ENCODE results near the gene CPED1.
"Not testable (repeated sequence)": the region's sequence is repeated elsewhere in the genome, so short reads cannot be mapped to it uniquely, and the experiment has no call there.

The CPED1 gene

DNA sequence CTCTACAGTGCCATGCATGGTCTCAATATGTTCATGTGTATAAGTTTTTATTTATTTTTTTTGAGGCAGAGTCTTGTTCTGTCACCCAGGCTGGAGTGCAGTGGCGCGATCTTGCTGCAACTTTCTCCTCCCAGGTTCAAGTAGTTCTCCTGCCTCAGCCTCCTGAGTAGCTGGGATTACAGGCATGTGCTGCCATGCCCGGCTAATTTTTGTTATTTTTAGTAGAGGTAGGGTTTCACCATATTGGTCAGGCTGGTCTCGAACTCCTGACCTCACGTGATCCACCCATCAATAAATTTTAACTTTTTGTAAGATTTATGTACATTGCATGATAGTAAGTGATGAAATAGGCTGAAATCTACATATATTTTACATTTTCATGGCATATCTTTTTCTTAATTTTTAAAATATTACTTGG, 86.9 kb downstream of the CPED1 start:
- in situ Hi-C loops (cut with HindIII; ENCODE audit: low pct_ligation_motif_present, low pct_unique_long_range_greater_than_20kb, low sequenced_read_pairs) = loop anchor here (25.0 kb wide), 1 partner anchor 88 kb away; the partner anchor contains the start of gene CPED1
- DNase-seq = not testable (repeated sequence)

DNA sequence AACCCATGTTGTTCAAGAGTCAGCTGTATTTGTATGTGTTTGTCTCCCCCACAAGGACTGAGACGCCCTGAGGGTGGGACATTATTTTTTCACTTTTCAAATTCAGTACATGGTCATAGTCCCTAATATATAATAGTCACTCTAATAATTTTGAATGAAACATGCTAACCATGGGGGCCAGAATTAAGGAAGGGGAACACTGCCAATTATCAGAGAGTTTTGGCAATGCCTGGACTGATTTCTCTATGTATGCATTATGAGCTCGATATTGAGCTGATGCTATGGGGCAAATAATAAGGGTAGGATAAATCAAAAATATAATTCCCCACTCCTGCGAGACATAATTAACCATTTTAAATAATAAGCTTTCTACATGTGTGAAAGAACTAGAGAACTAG, 87.4 kb downstream of the CPED1 start:
- DNase-seq = no peak
- in situ Hi-C loops (cut with HindIII; ENCODE audit: low pct_ligation_motif_present, low pct_unique_long_range_greater_than_20kb, low sequenced_read_pairs) = loop anchor here (25.0 kb wide), 1 partner anchor 89 kb away; the partner anchor contains the start of gene CPED1

DNA sequence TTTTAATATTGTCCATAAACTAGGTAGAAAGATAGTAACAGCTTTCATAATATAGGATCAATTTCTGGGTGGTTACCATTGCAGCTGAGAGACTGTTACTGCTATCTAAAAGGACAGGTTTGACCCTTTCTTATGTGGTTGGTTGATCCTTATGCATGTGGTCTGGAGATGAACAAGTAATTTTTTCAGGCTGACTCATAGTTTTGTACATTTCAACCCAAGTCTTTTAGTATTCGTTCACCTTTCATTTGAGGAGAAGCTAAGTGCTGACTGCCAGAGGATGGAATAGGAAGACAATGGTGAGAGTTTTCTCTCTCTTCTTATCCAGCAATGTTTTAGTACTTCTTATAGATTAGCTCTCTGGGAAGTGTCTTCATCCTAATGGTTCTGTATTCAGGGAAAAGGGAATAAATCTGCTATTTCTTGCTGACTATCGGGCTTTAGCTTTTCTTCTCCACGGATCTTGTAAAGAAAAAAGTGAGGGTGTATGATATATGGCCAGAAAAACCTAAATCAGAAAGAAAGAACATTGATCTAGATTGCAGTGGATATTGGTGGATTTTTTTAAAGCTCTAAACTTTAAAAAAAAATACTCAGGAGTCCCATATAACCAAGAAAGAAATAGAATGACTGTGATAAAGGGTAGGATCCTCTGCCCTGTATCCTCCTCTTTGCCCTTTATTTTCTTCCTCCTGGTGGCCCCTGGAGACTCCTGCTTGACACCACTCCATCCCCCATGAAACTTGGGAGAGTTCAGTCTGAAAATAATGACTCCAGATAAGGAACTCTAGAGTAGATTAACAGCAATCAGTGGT, 88.0 kb downstream of the CPED1 start:
- peak; percentile 93 for DNase-seq
- in situ Hi-C loops (cut with HindIII; ENCODE audit: low pct_ligation_motif_present, low pct_unique_long_range_greater_than_20kb, low sequenced_read_pairs) = loop anchor here (25.0 kb wide), 1 partner anchor 89 kb away; the partner anchor contains the start of gene CPED1

DNA sequence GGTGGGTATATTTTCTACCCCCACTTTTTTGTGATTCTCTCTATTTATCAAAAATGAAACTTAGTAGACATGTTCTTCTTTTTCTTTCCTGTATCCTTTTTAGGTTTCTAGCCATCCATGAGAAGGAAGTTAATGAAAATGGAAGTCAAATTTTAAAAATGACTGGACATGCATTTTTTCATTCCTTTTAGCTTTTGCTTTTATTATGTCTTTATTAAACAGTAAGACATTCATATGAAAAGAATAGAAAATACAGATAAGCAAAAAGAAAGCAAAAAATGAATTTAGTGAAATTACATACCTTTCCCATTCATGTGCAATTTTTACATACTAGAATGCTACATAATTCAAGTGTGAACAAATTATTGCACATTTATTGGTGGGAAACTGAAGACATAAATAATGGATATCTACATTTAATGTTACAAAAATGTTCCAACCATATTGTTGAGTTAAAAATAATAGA, 88.7 kb downstream of the CPED1 start:
- DNase-seq = no peak
- in situ Hi-C loops (cut with HindIII; ENCODE audit: low pct_ligation_motif_present, low pct_unique_long_range_greater_than_20kb, low sequenced_read_pairs) = loop anchor here (25.0 kb wide), 1 partner anchor 90 kb away; the partner anchor contains the start of gene CPED1

DNA sequence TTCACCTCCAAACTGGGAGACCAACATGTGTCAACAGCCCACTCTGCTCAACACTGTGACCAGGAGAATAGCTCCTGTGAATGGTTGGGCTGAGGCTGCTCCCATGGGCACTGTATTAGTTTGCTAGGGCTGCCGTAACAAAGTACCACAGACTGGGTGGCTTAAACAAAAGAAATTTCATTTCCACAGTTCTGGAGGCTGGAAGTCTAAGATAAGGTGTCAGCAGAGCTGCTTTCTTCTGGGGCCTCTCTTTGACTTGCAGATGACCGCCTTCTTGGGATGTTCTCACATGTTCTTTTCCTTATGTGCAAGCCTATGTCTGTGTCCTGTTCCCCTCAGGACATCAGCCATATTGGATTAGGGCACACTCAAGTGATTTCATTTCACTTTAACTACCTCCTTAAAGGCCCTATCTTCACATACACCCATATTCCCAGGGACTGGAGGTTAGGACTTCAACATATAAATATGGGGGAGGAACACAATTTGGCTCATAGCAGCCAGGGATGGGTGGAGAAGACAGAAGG, 90.3 kb downstream of the CPED1 start:
- in situ Hi-C loops (cut with HindIII; ENCODE audit: low pct_ligation_motif_present, low pct_unique_long_range_greater_than_20kb, low sequenced_read_pairs) = loop anchor here (25.0 kb wide), 1 partner anchor 91 kb away; the partner anchor contains the start of gene CPED1
- no peak for DNase-seq

DNA sequence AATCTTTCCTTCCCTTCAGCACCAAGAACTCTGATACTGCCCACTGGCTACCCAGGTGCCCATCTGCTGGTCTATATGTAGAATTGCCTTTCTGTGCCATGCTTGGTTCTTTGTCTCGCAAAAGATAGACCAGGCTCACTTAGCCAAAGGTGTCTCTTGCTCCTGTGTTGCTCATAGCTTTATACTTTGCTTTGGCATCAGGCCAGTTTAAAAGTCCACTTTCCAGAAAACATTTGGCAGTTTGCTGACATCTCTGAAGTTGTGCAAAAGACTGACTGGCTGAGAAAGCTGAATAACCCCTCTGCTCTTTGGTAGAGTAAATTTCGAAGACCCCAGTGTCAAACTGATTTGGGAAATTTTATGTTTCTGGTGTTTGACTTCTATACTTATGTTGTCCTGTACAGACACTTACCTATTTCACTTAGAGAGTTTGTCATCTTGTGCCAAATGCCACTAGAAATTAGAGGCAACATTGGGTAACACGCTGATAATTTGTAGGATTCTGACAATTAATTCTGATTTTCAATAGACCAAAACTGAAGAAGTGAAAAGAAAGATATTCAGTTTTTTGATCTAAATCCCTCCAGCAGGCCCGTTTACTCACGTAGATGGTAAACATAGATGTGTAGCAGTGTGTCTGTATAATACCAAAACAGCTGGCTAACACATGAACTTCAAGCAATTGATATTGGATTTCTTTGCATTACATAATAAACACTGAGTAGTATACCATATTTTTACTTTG, 91.1 kb downstream of the CPED1 start:
- in situ Hi-C loops (cut with HindIII; ENCODE audit: low pct_ligation_motif_present, low pct_unique_long_range_greater_than_20kb, low sequenced_read_pairs) = loop anchor here (25.0 kb wide), 1 partner anchor 92 kb away; the partner anchor contains the start of gene CPED1
- DNase-seq = peak; percentile 47

DNA sequence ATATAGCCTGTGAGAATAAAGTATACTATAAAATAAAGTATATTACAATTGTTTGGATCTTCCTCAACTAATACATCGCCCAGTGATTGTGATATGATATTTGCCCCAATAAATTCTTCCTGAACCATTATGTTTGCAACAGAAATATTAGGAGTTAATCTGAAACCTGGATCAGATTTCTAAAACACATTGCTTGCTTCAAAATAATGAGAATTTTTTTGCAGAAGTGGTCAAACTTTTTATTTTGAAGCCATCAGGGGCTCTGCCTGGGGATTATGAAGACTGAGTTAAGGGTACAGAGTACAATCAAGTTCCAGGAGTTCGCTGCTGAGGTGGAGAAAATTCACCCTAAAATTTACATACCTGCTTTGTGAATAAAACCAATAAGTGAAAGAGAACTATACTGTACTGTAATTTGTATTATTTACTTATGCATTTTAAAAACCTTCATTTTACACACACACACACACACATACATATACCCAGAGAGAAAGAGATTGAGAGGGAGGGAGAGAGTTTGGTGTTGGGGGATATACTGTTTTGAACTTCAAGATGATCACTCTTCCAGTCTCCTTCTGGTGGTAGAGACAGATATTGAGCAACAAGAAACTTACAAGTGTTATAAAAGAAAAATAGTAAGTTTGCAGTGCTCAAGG, 91.9 kb downstream of the CPED1 start:
- in situ Hi-C loops (cut with HindIII; ENCODE audit: low pct_ligation_motif_present, low pct_unique_long_range_greater_than_20kb, low sequenced_read_pairs) = loop anchor here (25.0 kb wide), 1 partner anchor 93 kb away; the partner anchor contains the start of gene CPED1
- DNase-seq = no peak

DNA sequence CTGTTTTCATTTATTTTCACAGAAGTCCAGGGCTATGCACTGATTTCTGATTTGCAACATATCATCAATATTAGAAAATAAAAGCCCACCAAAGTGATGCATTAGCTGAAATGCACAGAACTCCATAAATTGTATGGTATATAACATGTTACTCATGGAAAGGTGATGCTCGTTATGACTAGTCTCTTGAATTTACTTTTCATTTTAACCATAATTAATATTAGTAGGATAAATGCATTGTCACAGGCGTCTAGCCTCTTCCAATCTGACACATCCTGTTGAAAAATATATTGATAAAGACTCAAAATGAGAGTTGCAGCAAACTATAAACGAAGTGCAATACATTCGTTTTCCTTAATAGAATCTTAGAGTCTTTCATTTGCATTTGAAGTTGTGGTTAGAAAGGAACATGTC, 92.4 kb downstream of the CPED1 start:
- DNase-seq = no peak

DNA sequence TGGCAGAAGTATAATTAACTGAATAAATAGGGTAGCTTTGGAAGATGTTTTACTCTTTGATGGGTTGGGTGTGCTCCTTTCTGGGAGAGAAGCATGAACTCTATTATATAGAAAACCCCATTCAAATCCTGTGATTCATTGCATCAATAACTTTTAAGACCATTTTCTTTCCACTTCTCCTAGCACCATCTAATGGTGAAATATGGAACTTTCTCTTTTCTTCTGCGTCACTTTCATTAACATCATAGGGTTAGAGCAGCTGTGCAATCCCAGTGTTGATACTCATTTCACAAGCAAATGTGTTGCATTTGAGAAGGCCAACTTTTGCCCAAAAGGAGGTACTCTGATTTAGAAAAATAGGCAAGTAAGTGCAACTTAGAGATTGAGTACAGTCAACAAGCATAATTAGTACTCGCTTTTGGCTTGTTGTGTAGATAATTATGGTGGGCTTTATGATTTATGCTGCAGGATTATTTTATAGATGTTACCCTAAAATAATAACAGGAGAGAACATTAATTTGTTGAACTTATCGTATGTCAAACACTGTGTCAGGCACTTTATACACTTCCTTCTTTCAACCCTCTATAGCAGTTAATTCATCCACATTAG, 92.9 kb downstream of the CPED1 start:
- in situ Hi-C loops (cut with HindIII; ENCODE audit: low pct_ligation_motif_present, low pct_unique_long_range_greater_than_20kb, low sequenced_read_pairs) = loop anchor here (25.0 kb wide), 1 partner anchor 94 kb away; the partner anchor contains the start of gene CPED1
- peak; percentile 88 for DNase-seq

More for the DNA sequence above, 92.4 kb downstream of the CPED1 start:
- in situ Hi-C loops (cut with HindIII; ENCODE audit: low pct_ligation_motif_present, low pct_unique_long_range_greater_than_20kb, low sequenced_read_pairs) = loop anchor here (25.0 kb wide), 1 partner anchor 94 kb away; the partner anchor contains the start of gene CPED1

DNA sequence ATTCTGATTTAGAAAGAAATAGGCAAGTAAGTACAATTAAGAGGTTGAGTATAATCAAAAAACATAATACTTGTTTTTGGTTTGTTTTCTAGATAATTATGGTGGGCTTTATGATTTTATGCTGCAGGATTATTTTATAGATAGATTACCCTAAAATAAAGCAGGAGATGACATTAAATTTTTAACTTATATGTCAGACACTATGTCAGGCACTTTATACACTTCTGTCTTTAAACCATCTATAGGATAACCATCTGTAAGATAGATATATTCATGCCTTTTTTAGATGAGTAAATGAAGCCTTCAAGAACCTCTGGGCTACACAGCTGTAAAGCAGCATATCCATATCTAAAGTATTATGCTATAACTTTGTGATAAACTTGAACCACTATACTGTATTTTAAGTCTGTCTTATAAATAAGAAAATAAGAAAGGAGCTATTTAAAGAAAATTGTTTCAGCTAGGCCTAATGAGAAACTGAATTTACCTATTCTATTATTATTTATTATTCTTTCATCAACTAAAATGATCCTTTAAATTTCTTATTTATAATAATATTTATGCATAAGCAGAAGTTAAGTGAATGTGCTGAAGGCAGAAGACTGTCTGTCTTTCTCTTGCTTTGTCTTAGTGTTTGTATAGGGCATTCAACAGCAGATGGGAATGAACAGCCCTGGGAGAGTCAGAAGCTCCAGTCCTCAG, 94.0 kb downstream of the CPED1 start:
- DNase-seq = no peak
- in situ Hi-C loops (cut with HindIII; ENCODE audit: low pct_ligation_motif_present, low pct_unique_long_range_greater_than_20kb, low sequenced_read_pairs) = loop anchor here (25.0 kb wide), 1 partner anchor 95 kb away; the partner anchor contains the start of gene CPED1

DNA sequence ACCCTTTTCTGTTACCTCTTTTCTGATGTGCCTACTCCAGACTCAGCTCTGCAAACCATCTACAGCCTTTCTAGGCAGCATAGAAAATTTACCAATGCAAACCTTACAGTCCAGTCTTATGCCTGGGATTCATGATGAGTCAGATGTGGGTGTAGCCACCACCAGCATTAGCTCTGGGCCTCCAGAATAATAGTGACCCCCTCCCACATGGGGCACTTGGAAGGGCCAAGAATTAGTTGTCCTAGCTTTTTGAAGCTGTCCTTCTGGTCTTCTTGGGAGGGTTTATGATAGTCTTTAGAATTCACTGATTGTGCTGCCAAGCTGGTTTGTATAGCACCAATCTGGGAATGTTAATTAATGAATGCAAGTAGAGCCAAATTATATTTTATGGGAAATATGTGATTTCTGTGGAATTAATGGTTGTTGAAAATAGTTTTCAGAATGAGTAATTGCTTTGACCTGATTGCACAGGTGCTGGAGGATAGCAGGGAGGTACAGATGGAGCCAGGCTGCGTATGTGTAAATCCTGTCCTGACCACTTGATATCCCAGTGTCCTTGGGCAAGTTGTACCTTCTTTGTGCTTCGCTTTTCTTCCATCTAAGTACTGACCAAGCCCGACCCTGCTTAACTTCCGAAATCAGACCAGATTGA, 94.8 kb downstream of the CPED1 start:
- peak; percentile 83 for DNase-seq
- in situ Hi-C loops (cut with HindIII; ENCODE audit: low pct_ligation_motif_present, low pct_unique_long_range_greater_than_20kb, low sequenced_read_pairs) = loop anchor here (25.0 kb wide), 1 partner anchor 96 kb away; the partner anchor contains the start of gene CPED1

DNA sequence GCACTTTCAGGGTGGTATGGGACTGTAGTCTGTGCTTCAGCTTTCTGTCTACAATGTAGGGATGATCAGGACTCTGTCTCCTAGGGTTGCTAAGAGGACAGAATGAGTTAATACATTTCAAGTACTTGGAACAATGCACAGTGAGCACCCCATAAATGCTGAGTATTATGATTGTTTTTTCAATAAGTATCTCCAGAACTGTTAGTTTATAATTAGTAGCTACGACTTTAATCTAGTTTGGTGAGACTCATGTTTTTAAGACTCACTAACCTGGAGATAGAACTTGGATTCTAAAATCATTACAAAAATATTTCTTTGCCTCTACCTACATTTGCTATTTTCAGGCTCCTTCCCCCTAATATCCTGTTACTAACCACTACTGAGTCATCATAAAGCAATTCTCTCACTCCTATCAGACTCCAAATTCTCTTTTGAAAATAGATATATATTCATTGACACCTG, 95.3 kb downstream of the CPED1 start:
- in situ Hi-C loops (cut with HindIII; ENCODE audit: low pct_ligation_motif_present, low pct_unique_long_range_greater_than_20kb, low sequenced_read_pairs) = loop anchor here (25.0 kb wide), 1 partner anchor 97 kb away; the partner anchor contains the start of gene CPED1
- DNase-seq = peak; percentile 60

DNA sequence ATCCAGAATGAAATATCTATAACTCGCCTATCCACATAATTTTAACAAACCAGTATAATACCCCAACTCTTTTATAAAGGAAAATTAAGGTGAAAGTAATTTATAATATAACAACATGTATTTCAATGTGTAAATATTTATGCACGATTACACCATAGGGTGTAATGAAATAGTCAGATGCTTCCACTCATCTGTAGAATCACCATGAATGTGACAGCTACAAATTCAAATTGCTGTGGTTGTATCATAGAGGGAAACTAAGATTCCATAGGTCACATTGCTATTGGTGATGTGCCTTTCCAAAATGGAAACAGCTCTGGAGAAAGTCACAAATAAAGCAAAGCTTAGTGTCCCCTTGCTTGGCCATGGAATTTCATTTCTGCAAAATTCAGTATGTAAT, 95.7 kb downstream of the CPED1 start:
- in situ Hi-C loops (cut with HindIII; ENCODE audit: low pct_ligation_motif_present, low pct_unique_long_range_greater_than_20kb, low sequenced_read_pairs) = loop anchor here (25.0 kb wide), 1 partner anchor 97 kb away; the partner anchor contains the start of gene CPED1
- DNase-seq = no peak

DNA sequence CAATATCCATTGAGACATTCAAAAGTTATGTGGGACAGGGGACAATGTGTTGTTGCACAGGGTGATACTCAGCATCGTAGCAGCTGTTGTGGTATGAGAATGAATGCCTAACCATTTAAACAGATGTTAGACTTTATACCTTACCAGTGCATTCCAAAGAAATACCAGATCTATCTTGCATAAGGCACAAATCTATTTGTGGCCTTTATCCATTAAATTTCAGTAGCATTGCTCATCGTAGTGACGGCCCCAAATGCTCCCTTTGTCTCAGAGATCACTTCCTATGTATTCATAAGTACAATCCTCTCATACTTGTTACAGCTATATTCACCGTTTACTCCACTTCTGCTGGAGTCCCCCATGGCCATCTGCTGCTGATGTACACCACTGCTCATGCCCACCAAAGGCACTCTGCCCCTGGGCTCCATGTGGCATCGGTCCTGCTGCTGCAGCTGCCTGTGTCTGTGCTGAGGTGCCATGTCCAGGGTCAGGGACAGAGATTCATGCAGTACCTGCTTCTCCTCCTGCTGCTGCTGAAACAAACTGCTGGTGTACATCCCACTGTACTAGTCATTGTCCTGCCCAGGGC, 96.3 kb downstream of the CPED1 start:
- in situ Hi-C loops (cut with HindIII; ENCODE audit: low pct_ligation_motif_present, low pct_unique_long_range_greater_than_20kb, low sequenced_read_pairs) = loop anchor here (25.0 kb wide), 1 partner anchor 98 kb away; the partner anchor contains the start of gene CPED1
- DNase-seq = peak; percentile 98

DNA sequence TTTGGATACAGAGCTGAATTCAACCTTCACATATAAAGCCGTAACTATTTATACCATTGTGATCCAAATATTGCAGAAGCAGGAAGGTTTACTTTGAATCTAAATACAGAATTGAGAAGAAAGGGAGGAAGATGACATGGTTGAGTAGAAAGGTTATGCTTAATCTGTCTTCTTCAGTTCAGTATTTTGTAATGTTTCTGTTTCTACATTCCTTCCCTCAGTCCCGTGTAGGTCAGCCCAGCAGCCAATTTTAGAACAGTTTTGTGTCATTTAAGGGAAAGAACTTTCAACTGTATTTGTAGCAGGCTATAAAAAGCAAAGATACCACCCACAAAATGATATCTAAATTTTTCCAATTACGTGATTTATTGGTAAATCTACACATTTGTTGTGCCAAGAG, 97.4 kb downstream of the CPED1 start:
- in situ Hi-C loops (cut with HindIII; ENCODE audit: low pct_ligation_motif_present, low pct_unique_long_range_greater_than_20kb, low sequenced_read_pairs) = loop anchor here (25.0 kb wide), 1 partner anchor 99 kb away; the partner anchor contains the start of gene CPED1
- DNase-seq = no peak

DNA sequence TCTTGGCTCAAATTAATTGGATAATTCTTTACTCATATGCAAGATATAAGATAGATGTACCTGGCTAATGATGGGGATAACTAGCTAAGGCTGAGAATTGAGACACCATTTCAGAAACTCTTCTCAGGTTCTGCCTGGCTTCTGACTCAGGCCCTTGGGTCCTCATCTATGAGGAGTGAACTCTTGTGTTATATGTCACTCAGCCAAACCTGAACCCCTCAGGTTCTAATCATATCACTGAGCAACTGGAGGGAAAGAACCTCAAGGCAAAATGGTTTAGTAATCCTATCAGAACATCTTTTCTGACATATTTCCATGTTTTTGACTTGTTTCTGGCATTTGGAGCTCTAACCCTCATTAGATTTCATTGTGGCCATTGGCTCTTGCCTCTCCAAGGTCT, 100.4 kb downstream of the CPED1 start:
- in situ Hi-C loops (cut with HindIII; ENCODE audit: low pct_ligation_motif_present, low pct_unique_long_range_greater_than_20kb, low sequenced_read_pairs) = loop anchor here (25.0 kb wide), 1 partner anchor 102 kb away; the partner anchor contains the start of gene CPED1
- DNase-seq = no peak

Measured in ACHN (cell line).